Right atrium auricular region (tissue), 2 donors: ENCODE results near the gene NBDY. TPM values are rescaled to one million over a fixed set of nuclear protein-coding genes. Genes with fewer than 3 reads are reported as not detected.
A peak's percentile ranks its signal among the peaks of the same experiment; 100 is the strongest.

Source experiments
- DNase-seq: peaks from one replicate; pipeline ENCODE4 v3.0.0-alpha.2; 2019; ENCODE audit warnings: low spot score
- H3K27ac ChIP-seq, 2 donors: fragments of 200-600 bp; sonication (generic); 1 replicate in 1 of 2; 2 replicates in 1 of 2; pipeline ENCODE4 v1.5.1; 2016 to 2019
- H3K27me3 ChIP-seq, 2 donors: fragments of 200-600 bp; sonication (generic); one replicate each; pipeline versions ENCODE4 v1.5.1 to v1.6.0; 2017 to 2019
- H3K36me3 ChIP-seq: fragments of 200-600 bp; sonication (generic); one replicate; pipeline ENCODE4 v1.5.1; 2016
- H3K4me1 ChIP-seq, 2 donors: fragments of 200-600 bp; sonication (generic); one replicate each; pipeline versions ENCODE4 v1.5.1 to v1.6.0; 2017 to 2019
- H3K4me3 ChIP-seq, 2 donors: fragments of 200-600 bp; sonication (generic); 1 replicate in 1 of 2; 2 replicates in 1 of 2; pipeline ENCODE4 v1.5.1; 2017 to 2019; ENCODE audit warnings: mild to moderate bottlenecking in 1 of 2, moderate library complexity in 1 of 2
- H3K9me3 ChIP-seq, 2 donors: fragments of 200-600 bp; sonication (generic); one replicate each; pipeline ENCODE4 v1.5.1; 2019
- CTCF ChIP-seq, 2 donors: fragments of 200-600 bp; sonication (generic); IDR thresholded peaks; one replicate each; pipeline ENCODE4 v1.5.1; 2019; ENCODE audit warnings: antibody characterized with exemption in 2 of 2
- total RNA-seq, 2 donors: library from RNA; depleted of rRNA; stranded (reverse); fragments of >200 nt; gene quantifications; one replicate each; pipeline ENCODE4 v1.1.0, GENCODE V29; 2016

NBDY gene
- total RNA-seq, 2 donors from 2014 or later = 7.8 to 15.8 TPM

DNA sequence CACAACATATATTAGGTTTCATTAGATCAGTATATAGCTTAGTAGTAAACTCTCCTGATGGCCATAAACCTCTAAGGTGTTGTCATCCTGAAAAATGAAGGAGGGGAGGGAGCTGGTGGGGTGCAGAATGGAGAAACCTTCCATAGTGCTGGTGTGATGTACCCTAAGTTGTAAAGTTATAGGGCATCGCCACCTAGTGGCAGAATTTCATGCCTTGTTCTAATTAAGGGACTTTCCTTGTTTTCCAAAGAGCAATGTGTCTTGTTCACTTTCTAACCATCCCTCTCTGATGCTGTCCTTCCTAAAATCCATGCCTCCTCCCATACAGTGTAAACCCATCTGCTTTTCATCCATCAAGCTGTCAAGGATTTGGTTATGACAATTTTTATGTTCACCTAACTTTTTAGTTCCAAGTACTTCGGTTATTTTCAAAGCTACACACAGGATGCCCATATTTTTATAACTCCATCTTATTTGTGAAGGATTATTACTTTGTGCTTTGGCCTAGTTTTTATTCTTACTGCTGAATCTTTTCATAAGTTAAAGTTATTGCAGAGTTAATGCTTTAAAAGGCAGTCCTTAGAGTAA lies 4.5 kb downstream of the NBDY start:
- peak; percentile 39 to 84 for TF ChIP-seq CTCF (IDR thresholded peaks at IDR 0.05)
- Histone ChIP-seq H3K4me3 (no peak overlapping the region), H3K27me3 (no peaks in the 10 kb centered on the region), H3K4me1 (peaks cover 0 to 2% of the 10 kb centered on the region in 2 donors), H3K27ac (no peak overlapping the region), H3K9me3 (no peaks in the 10 kb centered on the region), H3K36me3 (peaks cover 4% of the 10 kb centered on the region)
- DNase-seq = peak; percentile 71

DNA sequence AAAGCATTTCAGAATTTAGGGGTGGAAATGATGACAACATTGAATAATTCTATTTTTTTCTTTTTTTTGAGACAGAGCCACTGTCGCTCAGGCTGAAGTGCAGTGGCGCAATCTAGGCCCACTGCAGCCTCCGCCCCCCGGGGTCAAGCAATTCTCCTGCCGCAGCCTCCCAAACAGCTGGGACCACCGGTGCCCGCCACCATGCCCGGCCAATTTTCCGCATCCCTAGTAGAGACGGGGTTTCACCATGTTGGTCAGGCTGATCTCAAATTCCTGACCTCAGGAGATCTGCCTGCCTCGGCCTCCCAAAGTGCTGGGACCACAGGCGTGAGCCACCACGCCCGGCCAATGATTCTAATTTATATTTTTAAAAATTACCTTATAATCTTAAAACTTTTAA lies 7.2 kb downstream of the NBDY start:
- no peak overlapping the region for H3K27ac ChIP-seq
- H3K9me3 ChIP-seq = no peaks in the 10 kb centered on the region

GRCh38 chrX:56738670-56739069 lies 9.6 kb downstream of the NBDY start:
- Histone ChIP-seq H3K4me1 (peaks cover 0 to 2% of the 10 kb centered on the region in 2 donors), H3K9me3 (peaks cover 0 to 8% of the 10 kb centered on the region in 2 donors), H3K27me3 (no peaks in the 10 kb centered on the region), H3K36me3 (no peaks in the 10 kb centered on the region), H3K27ac (no peak overlapping the region), H3K4me3 (no peak overlapping the region)
- DNase-seq = no peak
- no peak for TF ChIP-seq CTCF (IDR thresholded peaks at IDR 0.05)

More for the DNA sequence above, 7.2 kb downstream of the NBDY start:
- DNase-seq = no peak
- peaks cover 0 to 2% of the 10 kb centered on the region in 2 donors for H3K4me1 ChIP-seq
- no peak for TF ChIP-seq CTCF (IDR thresholded peaks at IDR 0.05)
- H3K27me3 ChIP-seq = no peaks in the 10 kb centered on the region
- H3K4me3 ChIP-seq = no peak overlapping the region
- H3K36me3 ChIP-seq = peaks cover 4% of the 10 kb centered on the region

GRCh38 chrX:56744996-56745395 lies 16.0 kb downstream of the NBDY start:
- Histone ChIP-seq H3K27me3 (no peaks in the 10 kb centered on the region), H3K4me1 (no peaks in the 10 kb centered on the region), H3K36me3 (no peaks in the 10 kb centered on the region), H3K27ac (no peak overlapping the region), H3K4me3 (no peak overlapping the region), H3K9me3 (peaks cover 0 to 8% of the 10 kb centered on the region in 2 donors)
- no peak for DNase-seq
- no peak for TF ChIP-seq CTCF (IDR thresholded peaks at IDR 0.05)

- no peaks in the 10 kb centered on the region for H3K36me3 ChIP-seq
Observed at GRCh38 chrX:56746996-56747395, 18.0 kb downstream of the NBDY start.

More at GRCh38 chrX:56746996-56747395, 18.0 kb downstream of the NBDY start:
- Histone ChIP-seq H3K9me3 (peaks cover 0 to 3% of the 10 kb centered on the region in 2 donors), H3K27ac (no peak overlapping the region), H3K4me1 (no peaks in the 10 kb centered on the region), H3K27me3 (no peaks in the 10 kb centered on the region), H3K4me3 (no peak overlapping the region)
- DNase-seq = no peak
- TF ChIP-seq CTCF (IDR thresholded peaks at IDR 0.05) = no peak
